ENCODE results near the gene KRTAP5-7. TPM values are rescaled to one million over a fixed set of nuclear protein-coding genes. Genes with fewer than 3 reads are reported as not detected.
"Not testable (repeated sequence)": the region's sequence is repeated elsewhere in the genome, so short reads cannot be mapped to it uniquely, and the experiment has no call there.

The KRTAP5-7 gene
- total RNA-seq, 1 experiment from 2014 or later = not detected

GRCh38 chr11:71571101-71571850 is 44.2 kb downstream of the KRTAP5-7 start:
- DNase-seq (ENCODE audit: low read depth); in situ Hi-C loops (cut with HindIII; ENCODE audit: low pct_unique_long_range_greater_than_20kb, low sequenced_read_pairs): not testable (repeated sequence)

DNA sequence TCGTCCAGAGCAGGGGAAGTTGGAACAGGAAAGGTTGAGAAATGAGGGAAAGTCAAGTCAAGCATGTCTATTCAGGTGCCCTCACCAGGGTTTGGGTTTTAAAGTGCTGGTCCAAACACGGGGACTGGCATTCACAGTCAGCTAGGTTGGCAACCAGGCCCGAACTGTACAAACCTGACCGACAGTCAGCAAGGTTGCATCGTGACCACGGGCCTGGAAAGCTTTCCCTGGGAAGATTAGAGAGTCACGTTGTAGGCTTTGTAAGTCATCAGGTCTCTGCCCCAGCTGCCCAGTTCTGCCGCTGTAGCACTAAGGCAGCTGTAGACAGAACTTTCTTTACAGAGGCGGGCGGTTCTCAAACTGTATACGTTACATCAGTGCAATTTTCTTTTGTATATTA is 45.7 kb downstream of the KRTAP5-7 start:
- in situ Hi-C loops (cut with HindIII; ENCODE audit: low pct_unique_long_range_greater_than_20kb, low sequenced_read_pairs) = no loop called here
- no peak for DNase-seq (ENCODE audit: low read depth)

- in situ Hi-C loops (cut with HindIII; ENCODE audit: low pct_unique_long_range_greater_than_20kb, low sequenced_read_pairs) = no loop called here
- no peak for DNase-seq (ENCODE audit: low read depth)
Observed at GRCh38 chr11:71574418-71574817, 47.4 kb downstream of the KRTAP5-7 start.

DNA sequence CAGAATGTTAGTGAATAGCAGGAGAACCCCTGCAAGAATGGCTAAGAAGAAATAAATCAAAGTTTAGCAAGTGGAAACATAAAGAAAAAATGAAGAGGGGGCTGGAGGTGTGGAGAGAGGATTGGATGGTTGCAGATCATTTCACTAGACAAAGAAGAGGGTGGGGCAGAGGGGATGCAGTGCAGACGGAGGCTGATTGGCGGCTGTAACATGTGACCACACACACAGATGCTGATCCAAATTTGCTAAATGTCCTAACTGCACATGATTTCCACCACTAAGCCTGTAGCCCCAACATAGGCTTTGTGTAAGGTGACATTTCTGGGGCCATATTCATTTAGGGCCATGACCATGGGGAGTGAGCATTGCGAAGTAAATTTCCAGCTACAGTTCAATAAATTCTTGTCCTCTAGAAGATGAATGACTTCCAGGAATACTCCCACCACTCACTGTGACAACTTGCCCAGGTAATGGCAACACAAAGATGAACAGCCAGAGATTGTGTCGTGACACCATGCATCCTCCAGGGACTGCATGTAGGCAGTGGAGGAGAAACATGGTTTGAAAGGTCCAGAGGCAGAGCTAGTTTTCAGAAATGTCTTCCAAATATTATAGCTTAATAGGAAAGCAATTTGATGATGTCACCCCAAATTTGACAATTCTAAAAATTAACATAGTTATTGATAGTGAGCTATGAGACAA is 48.8 kb downstream of the KRTAP5-7 start:
- no peak for DNase-seq (ENCODE audit: low read depth)
- in situ Hi-C loops (cut with HindIII; ENCODE audit: low pct_unique_long_range_greater_than_20kb, low sequenced_read_pairs) = no loop called here

- in situ Hi-C loops (cut with HindIII; ENCODE audit: low pct_unique_long_range_greater_than_20kb, low sequenced_read_pairs); DNase-seq (ENCODE audit: low read depth): not testable (repeated sequence)
Observed at GRCh38 chr11:71576688-71577465, 49.8 kb downstream of the KRTAP5-7 start.

DNA sequence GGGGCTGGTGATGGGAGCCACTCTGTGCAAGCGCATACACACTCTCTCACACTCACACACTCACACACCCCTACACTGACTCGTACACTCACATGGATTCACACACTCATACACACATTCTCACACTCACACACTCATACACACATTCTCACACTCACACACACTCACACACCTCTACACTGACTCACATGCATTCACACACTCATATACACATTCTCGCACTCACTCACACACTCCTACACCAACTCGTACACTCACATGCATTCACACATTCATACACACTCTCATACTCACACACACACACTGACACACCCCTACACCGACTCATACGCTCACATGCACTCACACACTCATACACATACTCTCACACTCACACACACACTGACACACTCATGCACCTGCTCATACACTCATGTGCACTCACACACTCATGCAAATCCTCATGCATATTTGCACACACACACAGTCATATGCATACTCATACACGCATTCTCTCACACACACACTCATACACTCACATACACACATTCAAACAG is 50.5 kb downstream of the KRTAP5-7 start:
- no peak for DNase-seq (ENCODE audit: low read depth)
- in situ Hi-C loops (cut with HindIII; ENCODE audit: low pct_unique_long_range_greater_than_20kb, low sequenced_read_pairs) = no loop called here

Other genes starting within 250 kb of the KRTAP5-7 start
- 25.5 and 33.1 TPM in 2 replicates for gene DHCR7, start 78.9 kb upstream of the KRTAP5-7 start, total RNA-seq (2014; rRNA removed; shearing (Covaris generic); ENCODE audit: low replicate concordance)
- gene NADSYN1, start 74.1 kb upstream of the KRTAP5-7 start, total RNA-seq (2014; rRNA removed; shearing (Covaris generic); ENCODE audit: low replicate concordance) = 31.2 and 36.8 TPM in 2 replicates
- not detected in 2 replicates for gene KRTAP5-8, start 10.8 kb downstream of the KRTAP5-7 start, total RNA-seq (2014; rRNA removed; shearing (Covaris generic); ENCODE audit: low replicate concordance)
- not detected in 2 replicates for gene KRTAP5-9, start 21.2 kb downstream of the KRTAP5-7 start, total RNA-seq (2014; rRNA removed; shearing (Covaris generic); ENCODE audit: low replicate concordance)
- gene KRTAP5-10, start 38.3 kb downstream of the KRTAP5-7 start, total RNA-seq (2014; rRNA removed; shearing (Covaris generic); ENCODE audit: low replicate concordance) = not detected in 2 replicates
- not detected in 2 replicates for gene KRTAP5-11, start 55.6 kb downstream of the KRTAP5-7 start, total RNA-seq (2014; rRNA removed; shearing (Covaris generic); ENCODE audit: low replicate concordance)

Measured in Caki2 (cell line).